Measurements from ENCODE around the gene MICOS13. TPM values are rescaled to one million over a fixed set of nuclear protein-coding genes. Genes with fewer than 3 reads are reported as not detected.

The MICOS13 gene
- total RNA-seq, 4 donors from 2014 or later: 37.2 to 67.1 (median 58.1) TPM

DNA sequence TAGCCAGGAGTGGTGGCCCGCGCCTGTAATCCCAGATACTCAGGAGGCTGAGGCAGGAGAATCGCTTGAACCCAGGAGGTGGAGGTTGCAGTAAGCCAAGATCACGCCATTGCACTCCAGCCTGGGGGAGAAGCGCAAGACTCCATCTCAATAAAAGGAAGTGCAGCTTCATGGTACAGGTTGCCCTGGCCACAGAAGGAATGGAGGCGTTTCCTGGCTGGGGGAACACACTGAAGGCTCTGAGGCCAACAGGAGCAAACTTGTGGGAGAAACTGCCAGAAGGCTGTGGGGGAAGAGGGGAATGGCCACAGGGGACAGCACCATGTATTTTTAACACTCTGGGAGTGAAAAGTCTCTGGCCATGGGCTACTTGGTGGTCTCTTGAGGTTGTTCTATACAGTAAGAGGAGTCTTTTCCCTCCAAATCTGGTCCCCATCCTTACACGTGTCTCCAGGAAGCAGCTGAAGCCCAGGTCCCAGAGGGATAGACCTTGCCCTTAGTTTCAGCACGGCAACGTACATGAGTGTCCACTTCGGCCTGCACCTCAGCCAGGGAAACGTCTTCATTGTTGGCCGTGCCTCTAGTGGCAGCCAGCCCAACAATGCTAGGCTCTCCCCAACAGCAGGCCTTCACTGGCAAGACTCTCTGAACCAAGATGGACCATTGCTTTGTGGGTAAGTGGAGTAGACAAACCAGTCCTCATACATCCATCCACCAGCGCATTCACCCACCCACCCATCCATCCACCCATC is 7.4 kb downstream of the MICOS13 start:
- Histone ChIP-seq H3K9me3 (no peaks in the 10 kb centered on the region), H3K27me3 (no peaks in the 10 kb centered on the region), H3K4me1 (no peaks in the 10 kb centered on the region), H3K27ac (no peak overlapping the region), H3K36me3 (peaks cover 29% of the 10 kb centered on the region), H3K4me3 (no peak overlapping the region)
- no peak for TF ChIP-seq EP300 (IDR thresholded peaks at IDR 0.05)
- no peak for TF ChIP-seq POLR2A (IDR thresholded peaks at IDR 0.05)
- TF ChIP-seq, protein P1, sequence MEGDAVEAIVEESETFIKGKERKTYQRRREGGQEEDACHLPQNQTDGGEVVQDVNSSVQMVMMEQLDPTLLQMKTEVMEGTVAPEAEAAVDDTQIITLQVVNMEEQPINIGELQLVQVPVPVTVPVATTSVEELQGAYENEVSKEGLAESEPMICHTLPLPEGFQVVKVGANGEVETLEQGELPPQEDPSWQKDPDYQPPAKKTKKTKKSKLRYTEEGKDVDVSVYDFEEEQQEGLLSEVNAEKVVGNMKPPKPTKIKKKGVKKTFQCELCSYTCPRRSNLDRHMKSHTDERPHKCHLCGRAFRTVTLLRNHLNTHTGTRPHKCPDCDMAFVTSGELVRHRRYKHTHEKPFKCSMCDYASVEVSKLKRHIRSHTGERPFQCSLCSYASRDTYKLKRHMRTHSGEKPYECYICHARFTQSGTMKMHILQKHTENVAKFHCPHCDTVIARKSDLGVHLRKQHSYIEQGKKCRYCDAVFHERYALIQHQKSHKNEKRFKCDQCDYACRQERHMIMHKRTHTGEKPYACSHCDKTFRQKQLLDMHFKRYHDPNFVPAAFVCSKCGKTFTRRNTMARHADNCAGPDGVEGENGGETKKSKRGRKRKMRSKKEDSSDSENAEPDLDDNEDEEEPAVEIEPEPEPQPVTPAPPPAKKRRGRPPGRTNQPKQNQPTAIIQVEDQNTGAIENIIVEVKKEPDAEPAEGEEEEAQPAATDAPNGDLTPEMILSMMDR (IDR thresholded peaks at IDR 0.05): no peak
- TF ChIP-seq POLR2AphosphoS5 (IDR thresholded peaks at IDR 0.05): no peak
- DNase-seq (ENCODE audit: low spot score in 2 of 2): no peak
- WGBS: 86% methylated on average over 13 of the region's 13 CpGs

DNA sequence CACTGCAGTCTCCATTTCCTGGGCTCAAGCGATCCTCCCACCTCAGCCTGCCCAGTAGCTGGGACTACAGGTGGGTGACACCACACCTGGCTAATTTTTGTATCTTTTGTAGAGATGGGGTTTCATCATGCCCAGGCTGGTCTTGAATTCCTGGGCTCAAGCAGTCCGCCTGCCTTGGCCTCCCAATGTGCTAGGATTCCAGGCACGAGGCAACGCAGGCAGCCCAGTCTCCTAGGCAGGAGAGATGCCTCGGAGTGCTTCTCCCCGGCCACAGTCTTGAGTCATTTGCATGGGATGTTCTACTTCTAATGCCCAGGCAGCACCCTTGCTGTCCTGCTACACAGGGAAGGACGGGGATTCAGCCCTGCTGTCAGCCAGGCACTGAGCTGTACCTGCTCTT is 8.7 kb downstream of the MICOS13 start:
- peaks cover 42% of the 10 kb centered on the region for H3K36me3 ChIP-seq
- H3K27ac ChIP-seq: no peak overlapping the region
- no peak overlapping the region for H3K4me3 ChIP-seq
- WGBS: no CpG with 5 or more reads among the region's 7 CpGs
- H3K4me1 ChIP-seq: no peaks in the 10 kb centered on the region
- no peak for TF ChIP-seq POLR2A (IDR thresholded peaks at IDR 0.05)
- no peak for TF ChIP-seq POLR2AphosphoS5 (IDR thresholded peaks at IDR 0.05)
- TF ChIP-seq, protein P1 (IDR thresholded peaks at IDR 0.05): no peak
- no peak for TF ChIP-seq EP300 (IDR thresholded peaks at IDR 0.05)
- no peaks in the 10 kb centered on the region for H3K9me3 ChIP-seq
- DNase-seq (ENCODE audit: low spot score in 2 of 2): no peak
- H3K27me3 ChIP-seq: no peaks in the 10 kb centered on the region

DNA sequence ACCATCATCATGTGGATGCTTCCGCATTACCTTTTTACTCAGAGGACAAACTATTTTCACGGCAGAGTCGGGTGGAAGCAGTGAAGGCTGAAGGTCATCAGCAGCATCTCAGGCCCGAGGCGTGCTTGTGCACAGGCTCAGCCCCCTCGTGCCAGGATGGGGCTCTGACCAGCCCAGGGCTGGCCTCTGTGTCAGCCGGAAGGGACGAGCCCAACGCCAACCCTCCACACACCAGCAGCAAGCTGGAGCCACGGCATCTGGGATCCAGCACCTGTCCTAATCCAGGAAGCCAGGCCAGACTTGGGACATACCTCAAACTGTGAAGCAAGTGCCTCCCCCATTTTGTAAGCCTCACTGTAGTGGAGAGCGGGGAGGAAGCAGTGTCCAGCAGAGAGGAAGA is 11.1 kb downstream of the MICOS13 start:
- DNase-seq (ENCODE audit: low spot score in 2 of 2): no peak
- Histone ChIP-seq H3K4me1 (no peaks in the 10 kb centered on the region), H3K27me3 (no peaks in the 10 kb centered on the region), H3K36me3 (peaks cover 66% of the 10 kb centered on the region), H3K9me3 (no peaks in the 10 kb centered on the region), H3K27ac (no peak overlapping the region), H3K4me3 (no peak overlapping the region)
- TF ChIP-seq, protein P1 (IDR thresholded peaks at IDR 0.05): no peak
- TF ChIP-seq POLR2AphosphoS5 (IDR thresholded peaks at IDR 0.05): no peak
- no peak for TF ChIP-seq POLR2A (IDR thresholded peaks at IDR 0.05)
- TF ChIP-seq EP300 (IDR thresholded peaks at IDR 0.05): no peak
- 91% methylated on average over 10 of the region's 11 CpGs for WGBS

DNA sequence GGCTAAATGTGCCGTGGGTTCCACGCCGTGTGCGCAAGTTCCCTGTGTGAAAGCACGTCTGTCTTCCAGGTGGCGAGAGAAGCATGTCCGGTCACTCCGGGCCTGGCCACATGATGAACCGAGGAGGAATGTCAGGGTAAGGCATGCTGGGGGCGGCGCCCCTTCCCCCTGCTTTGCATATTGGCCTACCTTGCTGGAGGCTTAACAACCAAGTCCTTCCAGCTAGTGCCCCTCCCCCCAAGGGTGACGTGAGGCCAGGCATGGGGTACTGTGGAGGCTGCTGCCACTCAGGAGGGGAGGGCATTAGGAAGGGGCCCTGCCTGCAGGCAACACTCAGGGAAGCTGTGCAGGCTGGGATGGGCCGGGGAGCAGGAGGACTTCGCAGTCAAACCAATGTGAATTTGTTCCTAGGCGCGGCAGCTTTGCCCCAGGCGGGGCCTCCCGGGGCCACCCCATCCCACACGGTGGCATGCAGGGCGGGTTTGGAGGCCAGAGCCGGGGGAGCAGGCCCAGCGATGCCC is 12.5 kb downstream of the MICOS13 start:
- H3K27me3 ChIP-seq: no peaks in the 10 kb centered on the region
- no peak for TF ChIP-seq POLR2AphosphoS5 (IDR thresholded peaks at IDR 0.05)
- TF ChIP-seq, protein P1 (IDR thresholded peaks at IDR 0.05): no peak
- TF ChIP-seq POLR2A (IDR thresholded peaks at IDR 0.05): no peak
- no peak for TF ChIP-seq EP300 (IDR thresholded peaks at IDR 0.05)
- no peaks in the 10 kb centered on the region for H3K9me3 ChIP-seq
- H3K4me3 ChIP-seq: no peak overlapping the region
- H3K4me1 ChIP-seq: no peaks in the 10 kb centered on the region
- peaks cover 80% of the 10 kb centered on the region for H3K36me3 ChIP-seq
- 82% methylated on average over 16 of the region's 22 CpGs for WGBS
- DNase-seq (ENCODE audit: low spot score in 2 of 2): no peak
- H3K27ac ChIP-seq: no peak overlapping the region

DNA sequence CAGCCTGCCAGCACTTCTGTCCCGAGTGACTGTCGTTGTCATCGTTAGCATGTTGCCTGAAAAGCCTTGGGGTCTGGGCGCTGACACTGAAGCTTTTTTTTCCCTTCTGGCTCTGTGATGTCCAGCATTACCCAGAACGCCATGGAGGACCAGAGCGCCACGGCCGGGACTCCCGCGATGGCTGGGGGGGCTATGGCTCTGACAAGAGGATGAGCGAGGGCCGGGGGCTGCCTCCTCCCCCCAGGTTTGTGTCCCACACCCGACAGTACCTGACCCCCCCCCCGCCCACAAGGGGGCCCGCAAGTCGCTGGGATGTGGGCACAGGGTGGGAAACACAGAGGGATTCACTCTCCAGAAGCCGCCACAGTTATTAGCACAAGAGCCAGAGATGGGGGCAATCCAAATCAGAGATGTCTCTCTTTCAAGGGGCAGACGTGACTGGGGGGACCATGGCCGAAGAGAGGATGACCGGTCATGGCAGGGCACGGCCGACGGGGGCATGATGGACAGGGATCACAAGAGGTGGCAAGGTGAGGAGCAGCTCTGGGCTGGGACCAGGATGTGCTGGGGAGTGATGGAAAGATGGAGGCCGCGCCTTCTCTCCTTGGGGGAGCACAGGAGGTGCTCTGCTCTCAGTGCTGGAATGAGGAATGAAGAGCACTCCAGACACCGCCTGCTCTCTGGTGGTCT is 13.2 kb downstream of the MICOS13 start:
- DNase-seq (ENCODE audit: low spot score in 2 of 2): no peak
- Histone ChIP-seq H3K36me3 (peaks cover 86% of the 10 kb centered on the region), H3K27ac (no peak overlapping the region), H3K27me3 (no peaks in the 10 kb centered on the region), H3K4me3 (no peak overlapping the region), H3K4me1 (no peaks in the 10 kb centered on the region), H3K9me3 (no peaks in the 10 kb centered on the region)
- TF ChIP-seq POLR2AphosphoS5 (IDR thresholded peaks at IDR 0.05) (no peak), POLR2A (IDR thresholded peaks at IDR 0.05) (no peak), EP300 (IDR thresholded peaks at IDR 0.05) (no peak)
- TF ChIP-seq, protein P1 (IDR thresholded peaks at IDR 0.05): no peak
- WGBS: 90% methylated on average over 25 of the region's 26 CpGs

Measured in suprapubic skin (tissue), 4 donors.